Esophagus squamous epithelium (tissue), 4 donors: ENCODE data around the gene PRRT3.

Experiments used
- POLR2A ChIP-seq, 4 donors: fragments of 450-650 bp; IDR thresholded peaks; one replicate each; pipeline ENCODE4 v1.6.1; 2017; ENCODE audit warnings: antibody characterized with exemption in 4 of 4, mild to moderate bottlenecking in 4 of 4, moderate library complexity in 3 of 4
- TF ChIP-seq, protein P1 (sequence below), 6 experiments: fragments of 450-650 bp in 4 of 6; fragments of 200-600 bp in 2 of 6; sonication (generic) in 2 of 6; IDR thresholded peaks; one replicate each; pipeline ENCODE4 v1.5.1; 2016 to 2019; ENCODE audit warnings: antibody characterized with exemption in 6 of 6, mild to moderate bottlenecking in 4 of 6, moderate library complexity in 4 of 6

GRCh38 chr3:9899289-9899791, 52.9 kb downstream of the PRRT3 start:
- TF ChIP-seq, protein P1, sequence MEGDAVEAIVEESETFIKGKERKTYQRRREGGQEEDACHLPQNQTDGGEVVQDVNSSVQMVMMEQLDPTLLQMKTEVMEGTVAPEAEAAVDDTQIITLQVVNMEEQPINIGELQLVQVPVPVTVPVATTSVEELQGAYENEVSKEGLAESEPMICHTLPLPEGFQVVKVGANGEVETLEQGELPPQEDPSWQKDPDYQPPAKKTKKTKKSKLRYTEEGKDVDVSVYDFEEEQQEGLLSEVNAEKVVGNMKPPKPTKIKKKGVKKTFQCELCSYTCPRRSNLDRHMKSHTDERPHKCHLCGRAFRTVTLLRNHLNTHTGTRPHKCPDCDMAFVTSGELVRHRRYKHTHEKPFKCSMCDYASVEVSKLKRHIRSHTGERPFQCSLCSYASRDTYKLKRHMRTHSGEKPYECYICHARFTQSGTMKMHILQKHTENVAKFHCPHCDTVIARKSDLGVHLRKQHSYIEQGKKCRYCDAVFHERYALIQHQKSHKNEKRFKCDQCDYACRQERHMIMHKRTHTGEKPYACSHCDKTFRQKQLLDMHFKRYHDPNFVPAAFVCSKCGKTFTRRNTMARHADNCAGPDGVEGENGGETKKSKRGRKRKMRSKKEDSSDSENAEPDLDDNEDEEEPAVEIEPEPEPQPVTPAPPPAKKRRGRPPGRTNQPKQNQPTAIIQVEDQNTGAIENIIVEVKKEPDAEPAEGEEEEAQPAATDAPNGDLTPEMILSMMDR (IDR thresholded peaks at IDR 0.05) = no peak
- TF ChIP-seq POLR2A (IDR thresholded peaks at IDR 0.05) = no peak
